Measurements from ENCODE around the gene VPS51. TPM values are rescaled to one million over a fixed set of nuclear protein-coding genes. Genes with fewer than 3 reads are reported as not detected.

VPS51 gene
- total RNA-seq, 1 experiment from 2014 or later, result 89.5 TPM

- no peak overlapping the region for H3K4me3 ChIP-seq (replicated peaks in 1 of 2; ENCODE audit: low read depth in 1 of 2, low read length in 2 of 2)
- ATAC-seq (no peak), DNase-seq (ENCODE audit: low read depth, low spot score) (no peak)
- H3K27ac ChIP-seq (ENCODE audit: low read depth, low read length), result no peak overlapping the region
- peaks cover 24 to 53% of the 10 kb centered on the region in 2 experiments for H3K36me3 ChIP-seq (ENCODE audit: control insufficient read depth in 1 of 2, insufficient read depth in 2 of 2, low read length in 2 of 2)
- H3K4me2 ChIP-seq (ENCODE audit: low read length), result no peak overlapping the region
- intact Hi-C loops (cut with micrococcal nuclease), result no loop called here
- ChIA-PET POLR2A (interaction anchor here (1.8 to 2.1 kb wide), 2 partner anchors 9 to 51 kb away, joined by 4 to 12 read pairs; partner anchors contain the start of genes CAPN1, FAU and MRPL49), RAD21 (ENCODE audit: low non-redundant PET in 1 of 2, low total read pairs in 2 of 2, uncharacterized antibody in 2 of 2, unreplicated experiment in 2 of 2) (no interaction called here), CTCF (no interaction called here)
- H3K9ac ChIP-seq (ENCODE audit: low read length), result no peak overlapping the region
- no TSS peak for BruUV-seq (replicated peaks)
- H3K9me2 ChIP-seq (ENCODE audit: insufficient read depth), result no peaks in the 10 kb centered on the region
- peaks cover 32% of the 10 kb centered on the region for H3K79me2 ChIP-seq (ENCODE audit: insufficient read depth, low read length)
- H2AFZ ChIP-seq (ENCODE audit: low read depth, low read length, poor library complexity, severe bottlenecking), result no peak overlapping the region
- TF ChIP-seq FOSL1 (IDR thresholded peaks at IDR 0.05; ENCODE audit: low read depth), result no peak
- TF ChIP-seq SIN3A (IDR thresholded peaks at IDR 0.05; ENCODE audit: low read depth), result no peak
- TF ChIP-seq, protein P1, sequence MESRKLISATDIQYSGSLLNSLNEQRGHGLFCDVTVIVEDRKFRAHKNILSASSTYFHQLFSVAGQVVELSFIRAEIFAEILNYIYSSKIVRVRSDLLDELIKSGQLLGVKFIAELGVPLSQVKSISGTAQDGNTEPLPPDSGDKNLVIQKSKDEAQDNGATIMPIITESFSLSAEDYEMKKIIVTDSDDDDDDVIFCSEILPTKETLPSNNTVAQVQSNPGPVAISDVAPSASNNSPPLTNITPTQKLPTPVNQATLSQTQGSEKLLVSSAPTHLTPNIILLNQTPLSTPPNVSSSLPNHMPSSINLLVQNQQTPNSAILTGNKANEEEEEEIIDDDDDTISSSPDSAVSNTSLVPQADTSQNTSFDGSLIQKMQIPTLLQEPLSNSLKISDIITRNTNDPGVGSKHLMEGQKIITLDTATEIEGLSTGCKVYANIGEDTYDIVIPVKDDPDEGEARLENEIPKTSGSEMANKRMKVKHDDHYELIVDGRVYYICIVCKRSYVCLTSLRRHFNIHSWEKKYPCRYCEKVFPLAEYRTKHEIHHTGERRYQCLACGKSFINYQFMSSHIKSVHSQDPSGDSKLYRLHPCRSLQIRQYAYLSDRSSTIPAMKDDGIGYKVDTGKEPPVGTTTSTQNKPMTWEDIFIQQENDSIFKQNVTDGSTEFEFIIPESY (IDR thresholded peaks at IDR 0.05; ENCODE audit: extremely low read depth, insufficient replicate concordance, low read length), result no peak
- TF ChIP-seq ZFX (IDR thresholded peaks at IDR 0.05), result no peak
- no peak for TF ChIP-seq POLR2AphosphoS5 (IDR thresholded peaks at IDR 0.05; ENCODE audit: low read depth, low read length)
- TF ChIP-seq ATF3 (IDR thresholded peaks at IDR 0.05), result no peak
- no peak for TF ChIP-seq YY1 (IDR thresholded peaks at IDR 0.05; ENCODE audit: extremely low read depth, insufficient replicate concordance, low read depth, low read length)
- TF ChIP-seq RAD21 (IDR thresholded peaks at IDR 0.05; ENCODE audit: low read depth), result no peak
- no peak for TF ChIP-seq SP1 (IDR thresholded peaks at IDR 0.05; ENCODE audit: low read depth)
- no peak for TF ChIP-seq POLR2A (IDR thresholded peaks at IDR 0.05; ENCODE audit: borderline replicate concordance, extremely low read depth, insufficient read depth, insufficient read length)
- TF ChIP-seq, protein P2, sequence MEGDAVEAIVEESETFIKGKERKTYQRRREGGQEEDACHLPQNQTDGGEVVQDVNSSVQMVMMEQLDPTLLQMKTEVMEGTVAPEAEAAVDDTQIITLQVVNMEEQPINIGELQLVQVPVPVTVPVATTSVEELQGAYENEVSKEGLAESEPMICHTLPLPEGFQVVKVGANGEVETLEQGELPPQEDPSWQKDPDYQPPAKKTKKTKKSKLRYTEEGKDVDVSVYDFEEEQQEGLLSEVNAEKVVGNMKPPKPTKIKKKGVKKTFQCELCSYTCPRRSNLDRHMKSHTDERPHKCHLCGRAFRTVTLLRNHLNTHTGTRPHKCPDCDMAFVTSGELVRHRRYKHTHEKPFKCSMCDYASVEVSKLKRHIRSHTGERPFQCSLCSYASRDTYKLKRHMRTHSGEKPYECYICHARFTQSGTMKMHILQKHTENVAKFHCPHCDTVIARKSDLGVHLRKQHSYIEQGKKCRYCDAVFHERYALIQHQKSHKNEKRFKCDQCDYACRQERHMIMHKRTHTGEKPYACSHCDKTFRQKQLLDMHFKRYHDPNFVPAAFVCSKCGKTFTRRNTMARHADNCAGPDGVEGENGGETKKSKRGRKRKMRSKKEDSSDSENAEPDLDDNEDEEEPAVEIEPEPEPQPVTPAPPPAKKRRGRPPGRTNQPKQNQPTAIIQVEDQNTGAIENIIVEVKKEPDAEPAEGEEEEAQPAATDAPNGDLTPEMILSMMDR (IDR thresholded peaks at IDR 0.05 in 2 of 3, conservative IDR thresholded peaks at IDR 0.05 in 1 of 3; ENCODE audit: borderline replicate concordance in 1 of 3, insufficient read depth in 1 of 3, low read depth in 2 of 3, low read length in 2 of 3), result no peak
- TF ChIP-seq EZH2 (IDR thresholded peaks at IDR 0.05), result no peak
- TF ChIP-seq CBX3 (IDR thresholded peaks at IDR 0.05; ENCODE audit: low read depth), result no peak
- no peak for TF ChIP-seq ELF1 (IDR thresholded peaks at IDR 0.05; ENCODE audit: borderline replicate concordance, low read depth)
- TF ChIP-seq SRF (IDR thresholded peaks at IDR 0.05; ENCODE audit: low read depth), result no peak
- TF ChIP-seq, protein P3, sequence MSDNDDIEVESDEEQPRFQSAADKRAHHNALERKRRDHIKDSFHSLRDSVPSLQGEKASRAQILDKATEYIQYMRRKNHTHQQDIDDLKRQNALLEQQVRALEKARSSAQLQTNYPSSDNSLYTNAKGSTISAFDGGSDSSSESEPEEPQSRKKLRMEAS (IDR thresholded peaks at IDR 0.05), result no peak
- no peak for TF ChIP-seq JUND (IDR thresholded peaks at IDR 0.05)
- TF ChIP-seq CEBPB (IDR thresholded peaks at IDR 0.05; ENCODE audit: low read depth), result no peak
- no peaks in the 10 kb centered on the region for H3K27me3 ChIP-seq (ENCODE audit: insufficient read depth, low read length)
- H4K20me1 ChIP-seq (ENCODE audit: insufficient read depth), result no peaks in the 10 kb centered on the region
- H3K4me1 ChIP-seq (ENCODE audit: control insufficient read depth in 1 of 2, insufficient read depth in 2 of 2, low read length in 2 of 2), result peaks cover 9 to 19% of the 10 kb centered on the region in 2 experiments; a peak in 3 of 4 replicates
- no peaks in the 10 kb centered on the region for H3K9me3 ChIP-seq (ENCODE audit: control insufficient read depth in 1 of 2, insufficient read depth in 1 of 2, low read depth in 1 of 2, low read length in 2 of 2)
Observed at GRCh38 chr11:65130631-65131416, 34.8 kb downstream of the VPS51 start.

Data from HCT116 (cell line).